22Rv1 (cell line): ENCODE results near the gene CRHR2.

Experiments used
- CTCF ChIP-seq: fragments of 450-650 bp; IDR thresholded peaks from 2 replicates; pipeline ENCODE4 v1.5.1; 2017; ENCODE audit warnings: mild to moderate bottlenecking
- ZFX ChIP-seq: fragments of 450-650 bp; IDR thresholded peaks from 2 replicates; pipeline ENCODE4 v1.6.1; 2017; ENCODE audit warnings: antibody characterized with exemption, borderline replicate concordance

- TF ChIP-seq CTCF (no peak), ZFX (no peak)
These were observed 24.1 kb upstream of the CRHR2 start for GRCh38 chr7:30706316-30706715.
